K562 (cell line): Measurements from ENCODE around the gene PTTG1IP. TPM values are rescaled to one million over a fixed set of nuclear protein-coding genes. Genes with fewer than 3 reads are reported as not detected.
A peak's percentile ranks its signal among the peaks of the same experiment; 100 is the strongest.

ENCODE experiments used
- ATAC-seq: fragments of 200-7000 bp; cut with Tn5 transposase; 3 replicates; pipeline ENCODE4 v1.9.1; 2020; ENCODE audit warnings: moderate library complexity
- BruUV-seq: library from RNA; stranded (reverse); fragments of 400-500 nt; replicated peaks from 2 replicates; lab custom pipeline; 2021; lab: Mats Ljungman, UMichigan
- CTCF ChIA-PET: fragments of 300-600 bp; formaldehyde crosslinking; extraction: SDS; loops from one replicate; lab custom pipeline; 2021; ENCODE audit warnings: low intra/inter-chr PET ratio; lab: Yijun Ruan, JAX
- POLR2A ChIA-PET: fragments of 300-600, 350-650 bp; sonication (Branson Sonifier 250); formaldehyde crosslinking; extraction: SDS; loops from one replicate; lab custom pipeline; 2021; ENCODE audit warnings: antibody characterized with exemption, inconsistent platforms; lab: Yijun Ruan, JAX
- DNase-seq, 4 experiments: peaks; one replicate each; pipeline versions ENCODE4 v3.0.0 to v3.0.0-alpha.2; 2011 to 2018; ENCODE audit warnings: low spot score in 3 of 4, mixed read lengths in 3 of 4; ENCODE audit errors: extremely low read depth in 1 of 4
- FAIRE-seq: peaks from 2 replicates; lab custom pipeline; 2011; peaks lifted over from hg19 to GRCh38; lab: Jason Lieb, UNC
- H2AFZ ChIP-seq: 2 replicates; pipeline ENCODE4 v1.6.0; 2011; ENCODE audit warnings: low read depth, low read length, control low read depth, inconsistent platforms
- H3K27ac ChIP-seq: fragments of 200-600 bp; 3 replicates; pipeline ENCODE4 v1.8.0; 2011; ENCODE audit warnings: low read depth, mild to moderate bottlenecking, control low read depth, inconsistent platforms, low read length, moderate library complexity, mixed read lengths; ENCODE audit errors: extremely low read depth
- H3K27me3 ChIP-seq, 2 experiments: fragments of 300-600 bp in 1 of 2; 2 replicates in 1 of 2; 3 replicates in 1 of 2; pipeline versions ENCODE4 v1.6.0 to v1.8.0; 2011; ENCODE audit warnings: inconsistent platforms in 2 of 2, low read length in 2 of 2, mild to moderate bottlenecking in 1 of 2, mixed read lengths in 1 of 2, moderate library complexity in 1 of 2; ENCODE audit not compliant: control insufficient read depth in 2 of 2, insufficient read depth in 2 of 2
- H3K36me3 ChIP-seq: fragments of 300-600 bp; 3 replicates; pipeline ENCODE4 v1.8.0; 2011; ENCODE audit warnings: mild to moderate bottlenecking, low read length, inconsistent platforms; ENCODE audit not compliant: control insufficient read depth, insufficient read depth
- H3K4me1 ChIP-seq, 2 experiments: fragments of 200-600 bp in 1 of 2; replicated peaks in 1 of 2; 2 replicates in 1 of 2; 3 replicates in 1 of 2; pipeline versions ENCODE4 v1.5.1 to v1.8.0; 2011; ENCODE audit warnings: inconsistent platforms in 2 of 2, low read length in 2 of 2, mild to moderate bottlenecking in 1 of 2, mixed read lengths in 1 of 2, moderate library complexity in 1 of 2; ENCODE audit not compliant: control insufficient read depth in 2 of 2, insufficient read depth in 2 of 2
- H3K4me2 ChIP-seq: 2 replicates; pipeline ENCODE4 v1.6.1; 2011; ENCODE audit warnings: low read length, control low read depth, inconsistent platforms, mixed read lengths; ENCODE audit not compliant: insufficient read depth
- H3K4me3 ChIP-seq: fragments of 200-600 bp; sonication (generic), shearing (Covaris generic); 2 replicates; pipeline ENCODE4 v1.5.1; 2016; ENCODE audit warnings: control low read depth, inconsistent platforms
- H3K79me2 ChIP-seq: fragments of 200-600 bp; 3 replicates; pipeline ENCODE4 v1.8.0; 2011; ENCODE audit warnings: low read length, inconsistent platforms; ENCODE audit not compliant: control insufficient read depth, insufficient read depth
- H3K9ac ChIP-seq, 2 experiments: 2 replicates each; pipeline versions ENCODE4 v1.6.0 to v1.6.1; 2011; ENCODE audit warnings: low read depth in 2 of 2, low read length in 2 of 2, control low read depth in 1 of 2, inconsistent platforms in 1 of 2, mild to moderate bottlenecking in 1 of 2, mixed read lengths in 1 of 2; ENCODE audit not compliant: insufficient read depth in 1 of 2
- H3K9me1 ChIP-seq: one replicate; pipeline ENCODE4 v1.6.0; 2011; ENCODE audit warnings: inconsistent platforms, mild to moderate bottlenecking, low read length, moderate library complexity; ENCODE audit not compliant: control insufficient read depth, insufficient read depth
- H3K9me3 ChIP-seq: replicated peaks from 2 replicates; pipeline ENCODE4 v1.5.1; 2011; ENCODE audit warnings: low read depth, low read length, inconsistent platforms; ENCODE audit not compliant: control insufficient read depth, insufficient read depth
- H4K20me1 ChIP-seq: replicated peaks from 2 replicates; pipeline ENCODE4 v1.6.1; 2011; ENCODE audit warnings: low read length, inconsistent platforms, mixed read lengths; ENCODE audit not compliant: control insufficient read depth, insufficient read depth
- JUND ChIP-seq, 2 experiments: IDR thresholded peaks; 2 replicates in 1 of 2; 3 replicates in 1 of 2; pipeline ENCODE4 v1.6.1; 2011; ENCODE audit warnings: borderline replicate concordance in 2 of 2, low read depth in 2 of 2, low read length in 2 of 2, improper control_type of control experiment in 1 of 2, missing biosample characterization in 1 of 2, missing genetic modification characterization in 1 of 2, missing genetic modification reagents in 1 of 2
- MAFG ChIP-seq: fragments of 450-650 bp; conservative IDR thresholded peaks from 2 replicates; pipeline ENCODE4 v1.6.1; 2016; ENCODE audit warnings: missing genetic modification characterization, missing compliant biosample characterization
- MTA1 ChIP-seq: fragments of 450-650 bp; IDR thresholded peaks from 2 replicates; pipeline ENCODE4 v1.6.1; 2017; ENCODE audit warnings: borderline replicate concordance
- SMC3 ChIP-seq: conservative IDR thresholded peaks from 2 replicates; pipeline ENCODE4 v1.6.1; 2011; ENCODE audit warnings: low read depth, low read length, improper control_type of control experiment; ENCODE audit not compliant: insufficient read depth
- STAT5A ChIP-seq: IDR thresholded peaks from 2 replicates; pipeline ENCODE4 v1.6.1; 2012; ENCODE audit warnings: low read length, inconsistent platforms, borderline replicate concordance
- ZNF584 ChIP-seq: fragments of 200-800 bp; sonication (Bioruptor generic); IDR thresholded peaks from 2 replicates; pipeline ENCODE4 v1.6.1; 2016; ENCODE audit warnings: low read depth, mild to moderate bottlenecking, missing genetic modification characterization, missing compliant biosample characterization
- WGBS: fragments of 100-300 bp; shearing (Covaris generic); methylation state at CpG from one replicate; pipeline ENCODE4 v1.1.6; 2016; ENCODE audit warnings: low coverage, mixed read lengths; ENCODE audit not compliant: insufficient coverage; ENCODE audit errors: missing lambda C conversion rate; 5-methylcytosine and 5-hydroxymethylcytosine counted together
- in situ Hi-C: fragments of 300-500 bp; cut with MboI; formaldehyde crosslinking; loops from 4 replicates; pipeline ENCODE4 v1.15.0; 2018; ENCODE audit warnings: inconsistent platforms, mixed read lengths
- intact Hi-C: fragments of 100-400 bp; cut with micrococcal nuclease; formaldehyde crosslinking; loops from 2 replicates; pipeline ENCODE4 v1.14.2; 2022
- polyA plus RNA-seq, 8 experiments: library from polyadenylated mRNA; depleted of rRNA in 4 of 8; stranded (reverse) in 5 of 8; unstranded in 3 of 8; fragments of >200 nt; fragmentation: Nextera tagmentation in 2 of 8; fragmentation: Illumina TruSeq in 1 of 8; extraction: Ambion mirVana in 2 of 8; extraction: Trizol in 1 of 8; gene quantifications; 2 replicates each; pipeline versions ENCODE4 v1.2.1 to v1.2.3, GENCODE V29; 2011 to 2014; ENCODE audit warnings: inconsistent platforms in 1 of 8, missing spikeins in 1 of 8
- total RNA-seq, 7 experiments: library from RNA; depleted of rRNA in 6 of 7; stranded (reverse); fragments of >200 nt in 6 of 7; fragmentation: Illumina TruSeq in 2 of 7; extraction: Trizol in 2 of 7; gene quantifications; 2 replicates each; pipeline versions ENCODE4 v1.2.1 to v1.2.3, GENCODE V29; 2011 to 2021; ENCODE audit warnings: low replicate concordance in 1 of 7
- TF ChIP-seq, protein P1 (sequence below), 3 experiments: IDR thresholded peaks in 2 of 3; conservative IDR thresholded peaks in 1 of 3; 2 replicates each; pipeline ENCODE4 v1.5.1; 2011 to 2012; ENCODE audit warnings: low read length in 3 of 3, mild to moderate bottlenecking in 3 of 3, control low read depth in 2 of 3, improper control_type of control experiment in 1 of 3, inconsistent platforms in 1 of 3, low read depth in 1 of 3, mixed read lengths in 1 of 3, moderate library complexity in 1 of 3; ENCODE audit not compliant: insufficient read depth in 2 of 3
- TF ChIP-seq, protein P2 (sequence below), 2 experiments: fragments of 450-650 bp; formaldehyde crosslinking in 1 of 2; IDR thresholded peaks; 2 replicates each; pipeline versions ENCODE4 v1.4.0 to v1.6.1; 2014 to 2020; ENCODE audit warnings: mild to moderate bottlenecking in 2 of 2, borderline replicate concordance in 1 of 2, low read depth in 1 of 2

The PTTG1IP gene
- total and polyA plus RNA-seq, 9 of the 15 experiments (the other 6 are each of a cell fraction or from before 2014, with no cell fraction given): 5.0 to 99.3 (median 82.4) TPM

DNA sequence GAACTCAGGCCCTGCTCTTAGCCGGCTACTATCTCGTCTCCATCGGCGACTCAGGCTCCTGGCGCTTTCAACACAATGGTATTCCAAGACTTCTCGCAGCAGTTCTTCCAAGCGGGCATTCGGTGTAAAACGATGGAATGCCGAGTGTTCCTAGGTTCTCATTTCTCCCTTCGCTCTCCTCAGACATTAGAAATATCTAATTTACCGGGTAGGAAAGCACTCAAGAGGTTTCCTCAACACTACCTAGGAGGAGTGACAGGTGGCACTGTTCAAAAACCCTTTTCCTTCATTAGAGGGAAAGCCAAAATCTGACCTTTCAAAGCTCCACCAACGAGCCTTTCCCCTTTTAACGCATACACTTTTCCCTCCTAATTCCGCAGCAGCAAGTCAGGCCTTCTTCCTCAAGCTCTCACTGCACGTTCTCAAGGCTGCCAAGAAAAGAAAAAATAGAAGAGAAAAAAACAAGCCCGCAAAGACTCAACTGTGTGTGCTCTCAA is 72.5 kb downstream of the PTTG1IP start (continued):
- 0 out of 2 replicates have a peak, but pooled peaks have one; percentile 18 for TF ChIP-seq ZNF584 (CRISPR knock-in tag)

DNA sequence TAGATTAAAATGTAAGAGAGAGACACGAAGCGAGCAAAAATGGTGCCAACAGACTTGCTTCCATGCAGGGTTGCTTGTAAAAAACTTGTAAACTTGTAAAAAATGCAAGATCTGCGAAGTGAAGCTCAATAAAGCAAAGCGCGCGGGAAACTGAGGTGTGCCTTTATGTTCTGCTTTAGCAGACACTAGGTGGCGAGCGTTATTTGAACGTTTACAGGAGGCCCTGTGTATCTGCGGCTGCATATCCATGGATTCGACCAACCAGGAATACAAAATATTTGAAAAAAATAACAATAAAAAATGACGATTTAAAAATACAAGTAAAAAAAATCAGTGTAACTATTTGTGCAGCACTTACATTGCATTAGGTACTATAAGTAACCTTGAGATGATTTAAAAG is 73.4 kb downstream of the PTTG1IP start:
- Histone ChIP-seq H3K9me3 (no peaks in the 10 kb centered on the region; the same call in 1 of the 2 replicates), H3K4me3 (peak overlapping the region; percentile 83), H3K4me2 (peak overlapping the region; percentile 95), H3K9ac (peak overlapping the region; percentile 83 to 97; a peak in 2 of 4 replicates), H3K9me1 (no peaks in the 10 kb centered on the region), H4K20me1 (peaks cover 8% of the 10 kb centered on the region; the same call in 1 of the 2 replicates), H3K79me2 (peaks cover 85% of the 10 kb centered on the region), H3K27me3 (no peaks in the 10 kb centered on the region), H3K4me1 (peaks cover 19 to 27% of the 10 kb centered on the region in 2 experiments), H3K36me3 (peaks cover 77% of the 10 kb centered on the region), H3K27ac (no peak overlapping the region), H2AFZ (no peak overlapping the region)
- POLR2A ChIA-PET: interaction anchor here (0.7 to 5.5 kb wide), 6 partner anchors 9 to 213 kb away, joined by 3 to 25 read pairs (median 4); partner anchors contain the start of gene SUMO3
- FAIRE-seq: peak; percentile 6
- WGBS: 30% methylated on average over 12 of the region's 12 CpGs
- CTCF ChIA-PET: interaction anchor here (0.7 to 1.4 kb wide), 6 partner anchors 46 to 340 kb away, joined by 3 to 5 read pairs (median 4); no protein-coding TSS in a partner anchor
- intact Hi-C loops: loop anchor here (2.0 to 5.0 kb wide), 3 partner anchors 47 to 133 kb away; no protein-coding TSS in a partner anchor
- DNase-seq: peak in 2 of 4 experiments; percentile 39 to 76
- in situ Hi-C loops: no loop called here
- ATAC-seq: 0 out of 3 replicates have a peak, but pooled peaks have one; percentile 16
- BruUV-seq: no TSS peak
- 0 out of 2 replicates have a peak, but pooled peaks have one; percentile 5 for TF ChIP-seq JUND (IDR thresholded peaks at IDR 0.05; ENCODE audit: borderline replicate concordance, low read depth, low read length)
- no peak for TF ChIP-seq JUND (tag; IDR thresholded peaks at IDR 0.05; ENCODE audit: borderline replicate concordance, low read depth, low read length)
- TF ChIP-seq MTA1: no peak
- 0 out of 2 replicates have a peak, but pooled peaks have one; percentile 13 for TF ChIP-seq STAT5A
- TF ChIP-seq, protein P1, sequence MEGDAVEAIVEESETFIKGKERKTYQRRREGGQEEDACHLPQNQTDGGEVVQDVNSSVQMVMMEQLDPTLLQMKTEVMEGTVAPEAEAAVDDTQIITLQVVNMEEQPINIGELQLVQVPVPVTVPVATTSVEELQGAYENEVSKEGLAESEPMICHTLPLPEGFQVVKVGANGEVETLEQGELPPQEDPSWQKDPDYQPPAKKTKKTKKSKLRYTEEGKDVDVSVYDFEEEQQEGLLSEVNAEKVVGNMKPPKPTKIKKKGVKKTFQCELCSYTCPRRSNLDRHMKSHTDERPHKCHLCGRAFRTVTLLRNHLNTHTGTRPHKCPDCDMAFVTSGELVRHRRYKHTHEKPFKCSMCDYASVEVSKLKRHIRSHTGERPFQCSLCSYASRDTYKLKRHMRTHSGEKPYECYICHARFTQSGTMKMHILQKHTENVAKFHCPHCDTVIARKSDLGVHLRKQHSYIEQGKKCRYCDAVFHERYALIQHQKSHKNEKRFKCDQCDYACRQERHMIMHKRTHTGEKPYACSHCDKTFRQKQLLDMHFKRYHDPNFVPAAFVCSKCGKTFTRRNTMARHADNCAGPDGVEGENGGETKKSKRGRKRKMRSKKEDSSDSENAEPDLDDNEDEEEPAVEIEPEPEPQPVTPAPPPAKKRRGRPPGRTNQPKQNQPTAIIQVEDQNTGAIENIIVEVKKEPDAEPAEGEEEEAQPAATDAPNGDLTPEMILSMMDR (IDR thresholded peaks at IDR 0.05 in 2 of 3, conservative IDR thresholded peaks at IDR 0.05 in 1 of 3; ENCODE audit: insufficient read depth in 2 of 3, low read depth in 1 of 3, low read length in 3 of 3): peak; percentile 57 to 72 (median 58)
- TF ChIP-seq, protein P2, sequence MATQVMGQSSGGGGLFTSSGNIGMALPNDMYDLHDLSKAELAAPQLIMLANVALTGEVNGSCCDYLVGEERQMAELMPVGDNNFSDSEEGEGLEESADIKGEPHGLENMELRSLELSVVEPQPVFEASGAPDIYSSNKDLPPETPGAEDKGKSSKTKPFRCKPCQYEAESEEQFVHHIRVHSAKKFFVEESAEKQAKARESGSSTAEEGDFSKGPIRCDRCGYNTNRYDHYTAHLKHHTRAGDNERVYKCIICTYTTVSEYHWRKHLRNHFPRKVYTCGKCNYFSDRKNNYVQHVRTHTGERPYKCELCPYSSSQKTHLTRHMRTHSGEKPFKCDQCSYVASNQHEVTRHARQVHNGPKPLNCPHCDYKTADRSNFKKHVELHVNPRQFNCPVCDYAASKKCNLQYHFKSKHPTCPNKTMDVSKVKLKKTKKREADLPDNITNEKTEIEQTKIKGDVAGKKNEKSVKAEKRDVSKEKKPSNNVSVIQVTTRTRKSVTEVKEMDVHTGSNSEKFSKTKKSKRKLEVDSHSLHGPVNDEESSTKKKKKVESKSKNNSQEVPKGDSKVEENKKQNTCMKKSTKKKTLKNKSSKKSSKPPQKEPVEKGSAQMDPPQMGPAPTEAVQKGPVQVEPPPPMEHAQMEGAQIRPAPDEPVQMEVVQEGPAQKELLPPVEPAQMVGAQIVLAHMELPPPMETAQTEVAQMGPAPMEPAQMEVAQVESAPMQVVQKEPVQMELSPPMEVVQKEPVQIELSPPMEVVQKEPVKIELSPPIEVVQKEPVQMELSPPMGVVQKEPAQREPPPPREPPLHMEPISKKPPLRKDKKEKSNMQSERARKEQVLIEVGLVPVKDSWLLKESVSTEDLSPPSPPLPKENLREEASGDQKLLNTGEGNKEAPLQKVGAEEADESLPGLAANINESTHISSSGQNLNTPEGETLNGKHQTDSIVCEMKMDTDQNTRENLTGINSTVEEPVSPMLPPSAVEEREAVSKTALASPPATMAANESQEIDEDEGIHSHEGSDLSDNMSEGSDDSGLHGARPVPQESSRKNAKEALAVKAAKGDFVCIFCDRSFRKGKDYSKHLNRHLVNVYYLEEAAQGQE (IDR thresholded peaks at IDR 0.05; ENCODE audit: borderline replicate concordance): peak; percentile 48; the same call in 1 of the 2 replicates
- TF ChIP-seq, protein P2 (CRISPR knock-in tag; IDR thresholded peaks at IDR 0.05; ENCODE audit: low read depth): no peak
- no peak for TF ChIP-seq MAFG (tag)
- TF ChIP-seq SMC3: peak; percentile 40
